Epithelial cell of proximal tubule (primary cell): ENCODE results near the gene SLC37A4. TPM values are rescaled to one million over a fixed set of nuclear protein-coding genes. Genes with fewer than 3 reads are reported as not detected.
"Not testable (repeated sequence)": the region's sequence is repeated elsewhere in the genome, so short reads cannot be mapped to it uniquely, and the experiment has no call there.

Experiments
- DNase-seq: peaks from one replicate; pipeline ENCODE4 v3.0.0-alpha.2; 2011; ENCODE audit warnings: low read depth
- H3K4me3 ChIP-seq: 2 replicates; pipeline ENCODE4 v1.5.1; 2011; ENCODE audit warnings: low read depth, mild to moderate bottlenecking, low read length
- total RNA-seq: library from RNA; depleted of rRNA; stranded (reverse); fragments of >200 nt; gene quantifications from 2 replicates; pipeline ENCODE4 v1.2.3, GENCODE V29; 2015
- TF ChIP-seq, protein P1 (sequence below): conservative IDR thresholded peaks from 2 replicates; pipeline ENCODE4 v1.5.1; 2012; ENCODE audit warnings: low read depth, mild to moderate bottlenecking, low read length

SLC37A4 gene
- total RNA-seq, 1 donor from 2014 or later: 59.2 TPM

GRCh38 chr11:119025099-119025473 lies 5.6 kb downstream of the SLC37A4 start:
- TF ChIP-seq, protein P1, sequence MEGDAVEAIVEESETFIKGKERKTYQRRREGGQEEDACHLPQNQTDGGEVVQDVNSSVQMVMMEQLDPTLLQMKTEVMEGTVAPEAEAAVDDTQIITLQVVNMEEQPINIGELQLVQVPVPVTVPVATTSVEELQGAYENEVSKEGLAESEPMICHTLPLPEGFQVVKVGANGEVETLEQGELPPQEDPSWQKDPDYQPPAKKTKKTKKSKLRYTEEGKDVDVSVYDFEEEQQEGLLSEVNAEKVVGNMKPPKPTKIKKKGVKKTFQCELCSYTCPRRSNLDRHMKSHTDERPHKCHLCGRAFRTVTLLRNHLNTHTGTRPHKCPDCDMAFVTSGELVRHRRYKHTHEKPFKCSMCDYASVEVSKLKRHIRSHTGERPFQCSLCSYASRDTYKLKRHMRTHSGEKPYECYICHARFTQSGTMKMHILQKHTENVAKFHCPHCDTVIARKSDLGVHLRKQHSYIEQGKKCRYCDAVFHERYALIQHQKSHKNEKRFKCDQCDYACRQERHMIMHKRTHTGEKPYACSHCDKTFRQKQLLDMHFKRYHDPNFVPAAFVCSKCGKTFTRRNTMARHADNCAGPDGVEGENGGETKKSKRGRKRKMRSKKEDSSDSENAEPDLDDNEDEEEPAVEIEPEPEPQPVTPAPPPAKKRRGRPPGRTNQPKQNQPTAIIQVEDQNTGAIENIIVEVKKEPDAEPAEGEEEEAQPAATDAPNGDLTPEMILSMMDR: no peak
- H3K4me3 ChIP-seq: no peak overlapping the region
- no peak for DNase-seq

DNA sequence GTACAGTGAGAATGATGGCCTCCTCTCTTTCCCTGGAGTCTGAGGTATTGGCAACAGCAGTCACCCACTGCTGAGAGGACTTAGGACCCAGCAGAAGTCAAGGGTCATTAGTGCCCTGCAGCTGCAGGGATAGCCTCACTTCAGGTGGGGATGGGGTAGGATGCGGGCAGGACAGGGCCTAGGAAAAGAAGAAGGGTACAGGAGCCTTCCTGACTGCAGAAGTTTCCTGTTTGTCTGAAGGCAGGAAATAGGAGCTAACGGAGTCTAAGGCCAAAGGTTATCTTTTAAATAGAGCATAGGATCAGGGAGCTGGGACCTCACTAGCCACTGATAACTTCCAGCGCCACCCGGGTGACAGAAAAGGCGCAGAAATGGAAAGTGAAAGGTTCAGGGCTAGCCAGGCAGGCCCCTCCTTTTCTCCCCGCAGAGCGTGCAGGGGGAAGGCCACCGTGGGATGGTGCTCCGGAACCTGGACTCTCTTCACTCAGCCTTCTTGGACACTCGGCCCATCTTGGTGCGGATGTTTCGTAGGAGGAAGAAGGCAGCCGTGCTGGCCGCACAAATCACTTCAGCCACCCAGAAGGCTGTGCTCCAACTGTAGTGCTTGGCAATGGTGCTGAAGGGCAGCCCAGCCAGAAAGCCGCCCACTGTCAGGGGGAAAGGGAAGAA lies 6.1 kb downstream of the SLC37A4 start:
- no peak for DNase-seq
- no peak overlapping the region for H3K4me3 ChIP-seq
- TF ChIP-seq, protein P1: no peak

GRCh38 chr11:119023741-119024140 lies 6.9 kb downstream of the SLC37A4 start:
- H3K4me3 ChIP-seq: no peak overlapping the region
- DNase-seq: no peak
- TF ChIP-seq, protein P1: no peak

DNA sequence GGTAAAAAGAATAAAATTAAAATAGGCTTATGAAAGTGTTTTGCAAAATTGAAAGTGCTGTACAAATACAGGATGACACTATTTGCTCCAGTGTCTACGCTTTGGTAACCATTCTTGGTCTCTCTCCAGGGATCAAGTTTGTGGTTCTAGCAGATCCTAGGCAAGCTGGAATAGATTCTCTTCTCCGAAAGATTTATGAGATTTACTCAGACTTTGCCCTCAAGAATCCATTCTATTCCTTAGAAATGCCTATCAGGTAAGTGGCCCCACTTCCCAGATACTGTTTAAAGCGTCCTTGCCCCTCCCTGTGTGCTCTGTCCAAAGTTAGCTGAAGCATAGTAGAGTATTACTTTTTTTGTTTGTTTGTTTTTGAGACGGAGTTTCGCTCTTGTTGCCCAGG lies 9.0 kb downstream of the SLC37A4 start:
- DNase-seq: no peak
- TF ChIP-seq, protein P1: no peak
- no peak overlapping the region for H3K4me3 ChIP-seq

- peak overlapping the region; percentile 88 for H3K4me3 ChIP-seq
- TF ChIP-seq, protein P1: no peak
- DNase-seq: no peak
These were observed 10.7 kb downstream of the SLC37A4 start for GRCh38 chr11:119019996-119020395.

- TF ChIP-seq, protein P1: no peak
- peak within 1 kb of the TSS; percentile 88 for H3K4me3 ChIP-seq
- peak; percentile 75 for DNase-seq
These were observed 12.4 kb downstream of the SLC37A4 start, which contains the start of the genes RPS25 and TRAPPC4 for GRCh38 chr11:119018074-119018938. Gene RPS25, minus strand, starts transcription at chr11:119018343. Its CDS starts 59 bp downstream, at chr11:119018284. Gene TRAPPC4, plus strand, starts transcription at chr11:119018766. Its CDS starts 30 bp downstream, at chr11:119018796.

- DNase-seq: not testable (repeated sequence)
- H3K4me3 ChIP-seq: peak overlapping the region; percentile 88
These were observed 13.3 kb downstream of the SLC37A4 start for GRCh38 chr11:119017377-119017776.
